Ascending aorta (tissue), 2 donors: ENCODE measurements around the gene UNC5C. TPM values are rescaled to one million over a fixed set of nuclear protein-coding genes. Genes with fewer than 3 reads are reported as not detected.
A peak's percentile ranks its signal among the peaks of the same experiment; 100 is the strongest.

Source experiments
- DNase-seq, 2 donors: peaks; one replicate each; pipeline ENCODE4 v3.0.0-alpha.2; 2019; ENCODE audit warnings: low spot score in 2 of 2
- H3K27ac ChIP-seq, 2 donors: fragments of 200-600 bp; sonication (generic); one replicate each; pipeline ENCODE4 v1.5.1; 2016 to 2017; ENCODE audit warnings: mild to moderate bottlenecking in 1 of 2
- H3K27me3 ChIP-seq: fragments of 200-600 bp; sonication (generic); one replicate; pipeline ENCODE4 v1.5.1; 2017
- H3K36me3 ChIP-seq, 2 donors: fragments of 200-600 bp; sonication (generic); one replicate each; pipeline ENCODE4 v1.5.1; 2016
- H3K4me1 ChIP-seq, 2 donors: fragments of 200-600 bp; sonication (generic); one replicate each; pipeline ENCODE4 v1.5.1; 2016 to 2017; ENCODE audit warnings: mild to moderate bottlenecking in 1 of 2
- H3K4me3 ChIP-seq, 2 donors: fragments of 200-600 bp; sonication (generic); one replicate each; pipeline ENCODE4 v1.5.1; 2016 to 2017; ENCODE audit warnings: mild to moderate bottlenecking in 1 of 2
- H3K9me3 ChIP-seq, 2 donors: fragments of 200-600 bp; sonication (generic); one replicate each; pipeline ENCODE4 v1.5.1; 2016
- CTCF ChIP-seq, 3 experiments: fragments of 200-600 bp in 2 of 3; fragments of 450-650 bp in 1 of 3; sonication (generic) in 2 of 3; IDR thresholded peaks; one replicate each; pipeline ENCODE4 v1.5.1; 2016 to 2019; ENCODE audit warnings: antibody characterized with exemption in 3 of 3, mild to moderate bottlenecking in 1 of 3, moderate library complexity in 1 of 3
- intact Hi-C: fragments of 100-400 bp; cut with DNase I; formaldehyde crosslinking; loops from one replicate; pipeline ENCODE4 v1.15.1; 2023
- total RNA-seq: library from RNA; depleted of rRNA; stranded (reverse); fragments of >200 nt; gene quantifications from one replicate; pipeline ENCODE4 v1.1.0, GENCODE V29; 2016

UNC5C gene
- total RNA-seq, 1 donor from 2014 or later = 13.3 TPM

- no peaks in the 10 kb centered on the region for H3K9me3 ChIP-seq
- TF ChIP-seq CTCF (IDR thresholded peaks at IDR 0.05) = no peak
- H3K36me3 ChIP-seq = peaks cover 0 to 6% of the 10 kb centered on the region in 2 donors
- H3K4me3 ChIP-seq = no peak overlapping the region
- H3K27ac ChIP-seq = peak overlapping the region; percentile 54 to 58
- intact Hi-C loops = loop anchor here (10.0 kb wide), 1 partner anchor 824 kb away; no protein-coding TSS in a partner anchor
- no peak for DNase-seq
- no peaks in the 10 kb centered on the region for H3K27me3 ChIP-seq
- no peaks in the 10 kb centered on the region for H3K4me1 ChIP-seq
Observed at GRCh38 chr4:95129031-95129430, 419.7 kb downstream of the UNC5C start.

GRCh38 chr4:95124906-95125504 is 423.8 kb downstream of the UNC5C start:
- no peak for DNase-seq
- Histone ChIP-seq H3K4me1 (no peaks in the 10 kb centered on the region), H3K4me3 (no peak overlapping the region), H3K27ac (peak overlapping the region in 1 of 2 donors; percentile 47), H3K27me3 (no peaks in the 10 kb centered on the region), H3K9me3 (no peaks in the 10 kb centered on the region), H3K36me3 (no peaks in the 10 kb centered on the region)
- intact Hi-C loops = loop anchor here (10.0 kb wide), 1 partner anchor 820 kb away; no protein-coding TSS in a partner anchor
- peak in 2 of 3 experiments; percentile 42 to 58 for TF ChIP-seq CTCF (IDR thresholded peaks at IDR 0.05)

- H3K4me3 ChIP-seq = no peak overlapping the region
- no peak for DNase-seq
- no peak overlapping the region for H3K27ac ChIP-seq
- intact Hi-C loops = loop anchor here (10.0 kb wide), 1 partner anchor 817 kb away; no protein-coding TSS in a partner anchor
- no peak for TF ChIP-seq CTCF (IDR thresholded peaks at IDR 0.05)
- no peaks in the 10 kb centered on the region for H3K36me3 ChIP-seq
- H3K9me3 ChIP-seq = no peaks in the 10 kb centered on the region
- no peaks in the 10 kb centered on the region for H3K27me3 ChIP-seq
- H3K4me1 ChIP-seq = no peaks in the 10 kb centered on the region
Observed at GRCh38 chr4:95122001-95122400, 426.8 kb downstream of the UNC5C start.

- no peaks in the 10 kb centered on the region for H3K9me3 ChIP-seq
- no peaks in the 10 kb centered on the region for H3K4me1 ChIP-seq
- H3K27ac ChIP-seq = no peak overlapping the region
- no peaks in the 10 kb centered on the region for H3K27me3 ChIP-seq
- no peak for DNase-seq
- TF ChIP-seq CTCF (IDR thresholded peaks at IDR 0.05) = no peak
- intact Hi-C loops = loop anchor here (10.0 kb wide), 1 partner anchor 816 kb away; no protein-coding TSS in a partner anchor
- H3K4me3 ChIP-seq = no peak overlapping the region
- H3K36me3 ChIP-seq = peaks cover 0 to 3% of the 10 kb centered on the region in 2 donors
Observed at GRCh38 chr4:95120456-95120855, 428.3 kb downstream of the UNC5C start.

- Histone ChIP-seq H3K9me3 (no peaks in the 10 kb centered on the region), H3K36me3 (peaks cover 0 to 3% of the 10 kb centered on the region in 2 donors), H3K27ac (no peak overlapping the region), H3K4me1 (no peaks in the 10 kb centered on the region), H3K27me3 (no peaks in the 10 kb centered on the region), H3K4me3 (no peak overlapping the region)
- no peak for DNase-seq
- intact Hi-C loops = no loop called here
- TF ChIP-seq CTCF (IDR thresholded peaks at IDR 0.05) = no peak
Observed at GRCh38 chr4:95118497-95118896, 430.3 kb downstream of the UNC5C start.
